Neuron (in vitro differentiated cells): ENCODE measurements around the gene SPATA9.
"Not testable (repeated sequence)": the region's sequence is repeated elsewhere in the genome, so short reads cannot be mapped to it uniquely, and the experiment has no call there.

Experiments
- H2AFZ ChIP-seq: one replicate; pipeline ENCODE4 v1.6.1; 2013; ENCODE audit warnings: low read depth, mild to moderate bottlenecking, inconsistent platforms, low read length, moderate library complexity
- H3K27me3 ChIP-seq: one replicate; pipeline ENCODE4 v1.6.1; 2013; ENCODE audit warnings: low read length; ENCODE audit not compliant: insufficient read depth
- H3K36me3 ChIP-seq: one replicate; pipeline ENCODE4 v1.6.1; 2013; ENCODE audit warnings: low read length; ENCODE audit not compliant: insufficient read depth
- H3K4me1 ChIP-seq: one replicate; pipeline ENCODE4 v1.6.1; 2013; ENCODE audit warnings: low read length; ENCODE audit not compliant: insufficient read depth
- H3K4me3 ChIP-seq: 2 replicates; pipeline ENCODE4 v1.5.1; 2013; ENCODE audit warnings: mild to moderate bottlenecking, low read length, moderate library complexity
- H3K9me3 ChIP-seq: one replicate; pipeline ENCODE4 v1.6.1; 2013; ENCODE audit warnings: low read length

The SPATA9 gene

GRCh38 chr5:95660060-95660459, 22.7 kb downstream of the SPATA9 start:
- H3K36me3 ChIP-seq: no peaks in the 10 kb centered on the region
- H2AFZ ChIP-seq: no peak overlapping the region
- no peak overlapping the region for H3K4me3 ChIP-seq
- H3K4me1 ChIP-seq: peaks cover 4% of the 10 kb centered on the region
- no peaks in the 10 kb centered on the region for H3K27me3 ChIP-seq
- H3K9me3 ChIP-seq: no peaks in the 10 kb centered on the region

GRCh38 chr5:95655575-95655974, 27.2 kb downstream of the SPATA9 start:
- no peaks in the 10 kb centered on the region for H3K36me3 ChIP-seq
- no peaks in the 10 kb centered on the region for H3K9me3 ChIP-seq
- H3K27me3 ChIP-seq: no peaks in the 10 kb centered on the region
- H3K4me1 ChIP-seq: peaks cover 7% of the 10 kb centered on the region
- no peak overlapping the region for H2AFZ ChIP-seq
- no peak overlapping the region for H3K4me3 ChIP-seq

- Histone ChIP-seq H3K4me1 (peaks cover 7% of the 10 kb centered on the region), H3K27me3 (no peaks in the 10 kb centered on the region), H3K36me3 (no peaks in the 10 kb centered on the region), H3K4me3 (no peak overlapping the region), H2AFZ (no peak overlapping the region), H3K9me3 (no peaks in the 10 kb centered on the region)
Measured at GRCh38 chr5:95654196-95654595, 28.6 kb downstream of the SPATA9 start.

- Histone ChIP-seq H3K36me3 (no peaks in the 10 kb centered on the region), H3K4me3 (no peak overlapping the region), H3K9me3 (no peaks in the 10 kb centered on the region), H3K4me1 (peaks cover 7% of the 10 kb centered on the region), H3K27me3 (no peaks in the 10 kb centered on the region), H2AFZ (peak overlapping the region; percentile 7)
Measured at GRCh38 chr5:95652849-95653248, 29.9 kb downstream of the SPATA9 start.

- no peak overlapping the region for H3K4me3 ChIP-seq
- H3K4me1 ChIP-seq: peaks cover 7% of the 10 kb centered on the region
- no peak overlapping the region for H2AFZ ChIP-seq
- no peaks in the 10 kb centered on the region for H3K27me3 ChIP-seq
- no peaks in the 10 kb centered on the region for H3K36me3 ChIP-seq
- no peaks in the 10 kb centered on the region for H3K9me3 ChIP-seq
Measured at GRCh38 chr5:95649842-95650620, 32.8 kb downstream of the SPATA9 start.

- H3K9me3 ChIP-seq: no peaks in the 10 kb centered on the region
- H3K4me1 ChIP-seq: peaks cover 7% of the 10 kb centered on the region
- H2AFZ ChIP-seq: no peak overlapping the region
- H3K27me3 ChIP-seq: no peaks in the 10 kb centered on the region
- no peaks in the 10 kb centered on the region for H3K36me3 ChIP-seq
- H3K4me3 ChIP-seq: no peak overlapping the region
Measured at GRCh38 chr5:95649274-95649673, 33.5 kb downstream of the SPATA9 start.

GRCh38 chr5:95647886-95648860, 34.6 kb downstream of the SPATA9 start:
- Histone ChIP-seq H3K27me3 (no peaks in the 10 kb centered on the region), H3K4me1 (peaks cover 6% of the 10 kb centered on the region), H2AFZ (no peak overlapping the region), H3K36me3 (no peaks in the 10 kb centered on the region), H3K9me3 (no peaks in the 10 kb centered on the region), H3K4me3 (no peak overlapping the region)

- Histone ChIP-seq H3K4me3 (peak within 1 kb of the TSS; percentile 46), H3K9me3 (no peaks in the 10 kb centered on the region), H3K27me3 (no peaks in the 10 kb centered on the region), H3K4me1 (no peaks in the 10 kb centered on the region), H2AFZ (no peak within 1 kb of the TSS), H3K36me3 (no peaks in the 10 kb centered on the region)
Measured at GRCh38 chr5:95646569-95647431, 36.0 kb downstream of the SPATA9 start, which contains the start of gene RFESD. TSS of gene RFESD (plus strand) at chr5:95646777. CDS start at chr5:95652272, 5,495 bp downstream.

- not testable (repeated sequence) for H3K4me1 ChIP-seq, H3K9me3 ChIP-seq, H2AFZ ChIP-seq, H3K36me3 ChIP-seq, H3K4me3 ChIP-seq, H3K27me3 ChIP-seq
Measured at GRCh38 chr5:95646226-95646568, 36.6 kb downstream of the SPATA9 start.

GRCh38 chr5:95644351-95645042, 38.3 kb downstream of the SPATA9 start:
- H3K27me3 ChIP-seq: peaks cover 2% of the 10 kb centered on the region
- H3K4me3 ChIP-seq: no peak overlapping the region
- H3K9me3 ChIP-seq: no peaks in the 10 kb centered on the region
- H3K36me3 ChIP-seq: no peaks in the 10 kb centered on the region
- no peak overlapping the region for H2AFZ ChIP-seq
- H3K4me1 ChIP-seq: no peaks in the 10 kb centered on the region

GRCh38 chr5:95643152-95643551, 39.6 kb downstream of the SPATA9 start:
- Histone ChIP-seq H3K27me3 (peaks cover 6% of the 10 kb centered on the region), H3K9me3 (no peaks in the 10 kb centered on the region)

GRCh38 chr5:95641741-95642220, 41.0 kb downstream of the SPATA9 start:
- no peak overlapping the region for H2AFZ ChIP-seq
- H3K36me3 ChIP-seq: no peaks in the 10 kb centered on the region
- peaks cover 6% of the 10 kb centered on the region for H3K27me3 ChIP-seq
- H3K4me1 ChIP-seq: no peaks in the 10 kb centered on the region
- no peak overlapping the region for H3K4me3 ChIP-seq
- no peaks in the 10 kb centered on the region for H3K9me3 ChIP-seq

More at GRCh38 chr5:95643152-95643551, 39.6 kb downstream of the SPATA9 start:
- H2AFZ ChIP-seq: no peak overlapping the region
- H3K4me1 ChIP-seq: no peaks in the 10 kb centered on the region
- H3K36me3 ChIP-seq: no peaks in the 10 kb centered on the region
- H3K4me3 ChIP-seq: no peak overlapping the region
